CD4-positive, CD25-positive, alpha-beta regulatory T cell (primary cell): ENCODE results near the gene CHMP6. TPM values are rescaled to one million over a fixed set of nuclear protein-coding genes. Genes with fewer than 3 reads are reported as not detected.

ENCODE experiments used
- ATAC-seq, 2 donors: fragments of 150-1000 bp; cut with Tn5 transposase; one replicate each; pipeline ENCODE4 v1.10.0; 2021; ENCODE audit warnings: low read depth in 2 of 2, moderate number of reproducible peaks in 2 of 2, moderate library complexity in 1 of 2
- DNase-seq, 3 donors: peaks; one replicate each; pipeline versions ENCODE4 v3.0.0 to v3.0.0-alpha.2; 2012 to 2022; ENCODE audit warnings: mixed read lengths in 1 of 3
- H3K27ac ChIP-seq: one replicate; pipeline ENCODE4 v1.7.0; 2013; ENCODE audit warnings: mild to moderate bottlenecking, low read length; ENCODE audit not compliant: insufficient read depth, poor library complexity, severe bottlenecking
- H3K27me3 ChIP-seq: one replicate; pipeline ENCODE4 v1.7.0; 2013; ENCODE audit warnings: low read length; ENCODE audit not compliant: control insufficient read depth, insufficient read depth
- H3K36me3 ChIP-seq: one replicate; pipeline ENCODE4 v1.7.0; 2013; ENCODE audit warnings: mild to moderate bottlenecking, low read length, moderate library complexity; ENCODE audit not compliant: control insufficient read depth, insufficient read depth
- H3K4me1 ChIP-seq: 2 replicates; pipeline ENCODE4 v1.7.0; 2013; ENCODE audit warnings: mild to moderate bottlenecking, low read length; ENCODE audit not compliant: insufficient read depth, control insufficient read depth, poor library complexity, severe bottlenecking
- H3K4me3 ChIP-seq: one replicate; pipeline ENCODE4 v1.7.0; 2013; ENCODE audit warnings: low read depth, mild to moderate bottlenecking, low read length, moderate library complexity
- H3K9me3 ChIP-seq, 2 experiments: 1 replicate in 1 of 2; 2 replicates in 1 of 2; pipeline ENCODE4 v1.7.0; 2013; ENCODE audit warnings: low read length in 2 of 2, mild to moderate bottlenecking in 1 of 2, moderate library complexity in 1 of 2; ENCODE audit not compliant: control insufficient read depth in 2 of 2
- H3K27ac Mint-ChIP-seq, 3 donors: one replicate each; pipeline ENCODE4 v1.8.0; 2020 to 2022; ENCODE audit warnings: mild to moderate bottlenecking in 3 of 3, mixed read lengths in 3 of 3, moderate library complexity in 2 of 3
- H3K27me3 Mint-ChIP-seq: one replicate; pipeline ENCODE4 v1.8.0; 2022; ENCODE audit warnings: mild to moderate bottlenecking, mixed read lengths
- H3K36me3 Mint-ChIP-seq: one replicate; pipeline ENCODE4 v1.8.0; 2020; ENCODE audit warnings: mixed read lengths
- H3K4me1 Mint-ChIP-seq, 4 donors: one replicate each; pipeline ENCODE4 v1.8.0; 2020 to 2022; ENCODE audit warnings: mixed read lengths in 4 of 4, mild to moderate bottlenecking in 1 of 4
- H3K4me3 Mint-ChIP-seq, 4 donors: one replicate each; pipeline ENCODE4 v1.8.0; 2020 to 2022; ENCODE audit warnings: mild to moderate bottlenecking in 4 of 4, mixed read lengths in 4 of 4, moderate library complexity in 3 of 4
- H3K9me3 Mint-ChIP-seq, 7 donors: one replicate each; pipeline ENCODE4 v1.8.0; 2020 to 2022; ENCODE audit warnings: mixed read lengths in 7 of 7, mild to moderate bottlenecking in 3 of 7, moderate library complexity in 2 of 7
- polyA plus RNA-seq, 4 donors: library from polyadenylated mRNA; unstranded; fragments of 300-500 nt; fragmentation: Illumina TruSeq; gene quantifications; one replicate each; pipeline ENCODE4 v1.2.3, GENCODE V29; 2021
- total RNA-seq: library from RNA; stranded (reverse); gene quantifications from one replicate; pipeline ENCODE4 v1.2.3, GENCODE V29; 2022

Gene CHMP6
- total and polyA plus RNA-seq, 5 donors from 2014 or later: 25.5 to 43.5 (median 38.4) TPM

DNA sequence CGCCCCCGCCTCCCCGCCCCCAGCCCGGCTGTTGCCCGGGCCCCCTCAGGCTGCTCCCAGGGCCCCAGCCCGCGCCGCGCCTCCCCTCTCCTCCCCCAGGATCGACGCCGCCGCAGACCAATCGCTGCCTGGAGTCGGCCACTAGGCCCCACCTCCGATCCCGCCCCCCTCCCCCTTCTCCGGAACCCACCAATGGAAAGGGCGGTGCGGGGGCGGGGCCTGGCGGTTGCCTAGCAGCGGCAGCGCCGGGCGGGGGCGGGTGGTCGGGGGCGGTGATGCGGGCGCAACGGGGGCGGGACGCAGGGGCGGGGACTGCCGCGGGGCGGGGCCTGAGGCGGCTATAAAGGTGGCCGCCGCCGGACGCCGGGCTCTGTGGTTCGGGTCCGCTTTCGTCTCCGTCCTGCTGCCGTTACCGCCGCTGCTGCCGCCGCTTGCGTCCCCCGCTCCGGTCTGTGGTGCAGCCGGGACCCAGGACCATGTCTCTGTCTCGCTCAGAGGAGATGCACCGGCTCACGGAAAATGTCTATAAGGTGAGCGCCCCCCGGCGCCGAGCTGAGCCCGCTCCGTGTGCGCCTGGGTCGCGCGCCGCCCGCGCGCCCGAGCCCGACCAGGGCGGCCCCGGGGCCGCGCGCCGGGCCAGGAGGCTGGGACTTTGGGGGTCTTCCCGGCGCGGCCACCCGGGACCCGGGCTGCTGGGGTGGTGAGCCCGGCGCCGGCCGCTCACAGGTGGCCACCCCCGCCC lies 43.3 kb downstream of the CHMP6 start, which contains the start of gene BAIAP2:
Gene BAIAP2, plus strand, starts transcription at position 373 of the 742 bp plus-strand sequence. Its CDS starts 104 bp downstream, at position 477.
- H3K4me3 Mint-ChIP-seq: peak within 1 kb of the TSS; percentile 93 to 98 (median 96)
- peaks cover 10% of the 10 kb centered on the region for H3K27me3 Mint-ChIP-seq
- Histone ChIP-seq H3K36me3 (no peaks in the 10 kb centered on the region), H3K27ac (no peak within 1 kb of the TSS), H3K9me3 (no peaks in the 10 kb centered on the region), H3K4me3 (peak within 1 kb of the TSS; percentile 48), H3K27me3 (no peaks in the 10 kb centered on the region), H3K4me1 (peaks cover 18% of the 10 kb centered on the region)
- H3K36me3 Mint-ChIP-seq: no peaks in the 10 kb centered on the region
- DNase-seq: peak; percentile 92 to 96 (median 95)
- H3K4me1 Mint-ChIP-seq: peaks cover 0 to 30% (median 13%) of the 10 kb centered on the region in 4 donors
- H3K9me3 Mint-ChIP-seq: no peaks in the 10 kb centered on the region
- peak; percentile 86 for ATAC-seq
- H3K27ac Mint-ChIP-seq: peak within 1 kb of the TSS; percentile 56 to 88 (median 84)

DNA sequence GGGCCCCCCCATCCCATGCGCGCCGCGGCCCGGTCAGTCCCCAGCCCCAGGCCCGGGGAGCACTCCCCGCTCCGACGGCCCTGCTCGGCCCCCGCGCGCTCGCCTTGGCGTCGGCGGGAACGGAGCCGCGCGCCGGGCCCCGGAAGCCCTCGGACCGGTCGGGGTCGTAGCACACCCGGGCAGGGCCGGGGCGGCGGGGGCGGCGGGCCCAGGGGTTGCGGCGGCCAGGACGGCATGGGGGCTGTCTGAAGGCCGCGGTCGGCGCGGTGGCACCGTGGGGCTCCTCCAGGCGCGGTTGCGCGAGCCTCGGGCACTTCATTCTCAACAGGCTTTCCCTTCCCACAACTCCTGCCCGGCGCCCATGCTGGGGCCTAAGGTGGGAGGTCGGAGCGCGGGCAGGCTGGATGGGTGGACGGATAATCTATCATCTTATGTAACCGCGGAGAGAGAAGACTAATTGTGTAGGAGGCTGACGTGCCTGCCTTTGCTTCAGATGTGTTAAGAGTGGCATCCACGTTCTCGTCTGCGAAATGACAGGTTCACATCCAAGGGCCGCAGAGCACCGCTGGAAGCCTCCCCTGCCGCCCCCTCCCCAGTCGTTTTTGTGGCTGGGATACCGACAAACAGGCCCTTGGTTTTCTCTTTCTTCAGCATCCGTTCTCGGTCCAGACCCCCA lies 44.0 kb downstream of the CHMP6 start:
- ATAC-seq (no peak), DNase-seq (no peak)
- Mint-ChIP-seq H3K9me3 (no peaks in the 10 kb centered on the region), H3K27ac (peak overlapping the region in 2 of 3 donors; percentile 56 to 85), H3K36me3 (no peaks in the 10 kb centered on the region), H3K4me3 (peak overlapping the region; percentile 82 to 88 (median 87)), H3K4me1 (peaks cover 0 to 30% (median 13%) of the 10 kb centered on the region in 4 donors), H3K27me3 (peaks cover 10% of the 10 kb centered on the region)
- no peak overlapping the region for H3K27ac ChIP-seq
- peaks cover 18% of the 10 kb centered on the region for H3K4me1 ChIP-seq
- no peaks in the 10 kb centered on the region for H3K36me3 ChIP-seq
- H3K4me3 ChIP-seq: no peak overlapping the region
- H3K9me3 ChIP-seq: no peaks in the 10 kb centered on the region
- no peaks in the 10 kb centered on the region for H3K27me3 ChIP-seq

DNA sequence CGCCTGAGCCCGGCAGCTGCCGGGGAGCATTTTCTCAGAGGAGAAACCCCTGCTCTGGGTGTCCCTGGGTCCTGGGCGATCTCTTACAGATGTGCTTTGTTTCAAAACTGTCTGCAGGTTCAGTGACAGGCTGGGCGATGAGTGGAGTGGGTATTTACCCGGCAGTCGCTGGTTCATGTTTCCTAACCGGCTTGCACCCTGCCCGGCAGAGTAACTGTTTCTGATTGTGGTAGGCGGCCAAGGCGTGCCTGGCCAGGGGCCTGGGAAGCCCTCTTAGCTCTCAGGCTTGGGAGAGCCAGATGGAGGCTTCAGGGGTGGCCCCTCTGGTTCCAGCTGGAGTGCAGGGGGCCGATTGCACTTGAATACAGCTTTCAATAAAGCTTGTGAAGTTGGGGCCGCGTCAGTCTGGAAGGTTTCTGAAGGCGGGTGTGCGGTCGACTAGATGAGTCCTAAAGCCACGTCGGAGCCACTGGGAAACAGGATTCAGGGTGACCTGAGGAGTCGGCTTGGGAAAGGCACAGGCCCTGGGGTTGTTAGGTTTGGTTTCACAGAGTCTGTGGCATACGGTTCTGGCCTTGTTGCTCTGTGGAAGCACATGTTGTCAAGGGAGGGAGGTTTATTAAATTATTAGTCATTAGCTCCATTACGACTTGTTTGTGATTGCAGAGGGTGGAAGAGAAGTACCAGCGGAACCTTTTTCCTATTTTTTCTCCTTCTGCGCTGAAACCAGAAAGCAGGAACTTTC lies 44.7 kb downstream of the CHMP6 start:
- Histone ChIP-seq H3K9me3 (no peaks in the 10 kb centered on the region), H3K4me3 (no peak overlapping the region), H3K36me3 (no peaks in the 10 kb centered on the region), H3K27ac (no peak overlapping the region), H3K27me3 (no peaks in the 10 kb centered on the region), H3K4me1 (peaks cover 18% of the 10 kb centered on the region)
- peak overlapping the region; percentile 82 to 88 (median 87) for H3K4me3 Mint-ChIP-seq
- H3K36me3 Mint-ChIP-seq: no peaks in the 10 kb centered on the region
- DNase-seq (no peak), ATAC-seq (no peak)
- H3K4me1 Mint-ChIP-seq: peaks cover 0 to 30% (median 13%) of the 10 kb centered on the region in 4 donors
- H3K27ac Mint-ChIP-seq: peak overlapping the region in 2 of 3 donors; percentile 56 to 85
- H3K27me3 Mint-ChIP-seq: peaks cover 10% of the 10 kb centered on the region
- no peaks in the 10 kb centered on the region for H3K9me3 Mint-ChIP-seq

DNA sequence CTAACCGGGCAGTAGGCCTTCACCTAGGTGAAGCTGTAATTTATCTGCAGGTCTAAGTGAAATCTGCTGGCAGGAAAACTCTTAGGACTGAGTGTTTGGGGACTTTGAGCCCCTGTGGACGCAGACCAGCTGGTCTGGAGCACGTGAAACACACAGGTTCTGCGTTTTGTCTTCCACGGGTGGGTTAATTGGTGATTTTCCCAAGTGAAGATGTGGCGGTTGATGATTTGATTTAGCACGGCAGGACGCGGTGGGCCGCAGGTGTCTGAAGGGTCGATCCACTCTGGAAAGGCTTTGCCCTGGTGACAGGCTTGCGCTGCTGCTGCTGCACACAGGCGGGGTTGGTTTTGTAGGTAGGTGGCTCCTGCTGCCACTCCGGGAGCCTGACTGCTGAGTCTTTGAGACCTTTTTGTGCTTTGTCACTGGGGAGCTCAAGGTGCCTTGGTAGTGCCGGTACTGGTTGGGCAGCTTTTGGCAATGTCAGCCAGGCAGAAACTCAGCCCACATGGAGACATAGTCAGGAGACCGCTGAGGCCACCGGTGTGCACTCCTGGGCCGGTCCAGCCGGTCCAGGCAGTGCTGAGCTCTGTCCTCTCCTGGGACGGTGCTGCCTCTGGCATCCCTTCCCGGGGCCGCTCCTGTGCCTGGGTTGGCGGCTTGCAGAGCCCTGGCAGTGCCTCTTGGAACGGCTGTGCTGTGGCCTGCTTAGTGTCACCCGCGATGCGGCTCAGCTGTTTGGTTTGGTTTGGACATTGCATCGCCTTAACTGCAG lies 45.6 kb downstream of the CHMP6 start:
- peaks cover 0 to 30% (median 13%) of the 10 kb centered on the region in 4 donors for H3K4me1 Mint-ChIP-seq

DNA sequence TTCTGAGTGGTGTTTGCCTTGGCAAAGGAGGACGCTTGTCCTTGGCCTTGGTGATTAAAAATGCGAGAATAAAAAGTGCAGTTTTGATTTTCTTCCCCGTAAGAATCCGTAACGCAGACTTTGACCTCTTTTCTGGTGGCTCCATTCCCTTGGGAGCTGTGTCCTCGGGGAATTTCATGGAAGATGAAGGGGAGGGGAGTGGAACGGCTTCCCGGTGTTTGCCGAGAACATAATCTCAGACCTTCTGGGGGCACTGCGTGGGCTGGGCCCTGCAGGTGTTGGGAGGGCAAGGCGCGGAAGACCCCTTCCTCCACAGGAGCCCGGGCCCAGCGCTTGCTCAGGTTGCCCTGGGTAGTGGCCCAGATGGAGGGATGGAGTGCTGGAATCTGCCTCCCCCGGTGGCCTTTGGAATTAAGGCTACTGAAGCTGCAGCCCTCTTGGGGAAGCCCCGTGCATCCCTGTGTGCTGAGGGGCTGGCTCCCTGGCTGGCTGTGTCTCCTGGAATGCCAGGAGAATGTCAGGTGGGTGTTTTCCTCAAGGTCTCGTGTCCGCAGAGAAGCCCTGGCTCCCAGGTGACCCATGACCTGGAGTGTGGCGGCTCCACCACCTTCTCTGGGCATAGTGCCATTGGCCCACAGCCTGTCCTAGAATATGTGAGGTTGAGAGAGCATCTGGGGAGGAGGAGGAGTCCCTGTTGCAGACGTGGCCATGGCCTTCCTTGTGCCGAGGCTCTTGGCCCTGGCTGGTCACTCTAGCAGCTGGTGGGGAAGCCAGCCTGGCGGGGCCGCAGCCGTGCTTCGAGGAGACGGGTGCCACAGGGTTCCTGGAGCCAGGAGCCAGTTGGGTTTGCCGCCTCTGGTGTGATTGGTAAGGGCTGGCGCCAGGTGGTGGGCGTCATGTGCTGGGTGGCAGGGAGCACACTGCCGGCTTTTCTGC lies 46.4 kb downstream of the CHMP6 start:
- Mint-ChIP-seq H3K4me3 (peak overlapping the region in 2 of 4 donors; percentile 0 to 86), H3K4me1 (peaks cover 0 to 29% (median 13%) of the 10 kb centered on the region in 4 donors), H3K27ac (peak overlapping the region in 1 of 3 donors; percentile 14), H3K36me3 (no peaks in the 10 kb centered on the region), H3K9me3 (no peaks in the 10 kb centered on the region), H3K27me3 (peaks cover 9% of the 10 kb centered on the region)
- Histone ChIP-seq H3K36me3 (no peaks in the 10 kb centered on the region), H3K4me1 (peaks cover 18% of the 10 kb centered on the region), H3K4me3 (no peak overlapping the region), H3K9me3 (no peaks in the 10 kb centered on the region), H3K27me3 (no peaks in the 10 kb centered on the region), H3K27ac (no peak overlapping the region)
- ATAC-seq (no peak), DNase-seq (no peak)

More for the DNA sequence above, 45.6 kb downstream of the CHMP6 start:
- H3K36me3 Mint-ChIP-seq: no peaks in the 10 kb centered on the region
- H3K36me3 ChIP-seq: no peaks in the 10 kb centered on the region
- peaks cover 18% of the 10 kb centered on the region for H3K4me1 ChIP-seq
- no peaks in the 10 kb centered on the region for H3K9me3 Mint-ChIP-seq
- ATAC-seq: no peak
- H3K27ac ChIP-seq: no peak overlapping the region
- no peaks in the 10 kb centered on the region for H3K27me3 ChIP-seq
- no peaks in the 10 kb centered on the region for H3K9me3 ChIP-seq
- H3K27ac Mint-ChIP-seq: peak overlapping the region in 1 of 3 donors; percentile 14
- peak overlapping the region; percentile 63 to 88 (median 84) for H3K4me3 Mint-ChIP-seq
- H3K27me3 Mint-ChIP-seq: peaks cover 10% of the 10 kb centered on the region
- no peak overlapping the region for H3K4me3 ChIP-seq
- DNase-seq: no peak

DNA sequence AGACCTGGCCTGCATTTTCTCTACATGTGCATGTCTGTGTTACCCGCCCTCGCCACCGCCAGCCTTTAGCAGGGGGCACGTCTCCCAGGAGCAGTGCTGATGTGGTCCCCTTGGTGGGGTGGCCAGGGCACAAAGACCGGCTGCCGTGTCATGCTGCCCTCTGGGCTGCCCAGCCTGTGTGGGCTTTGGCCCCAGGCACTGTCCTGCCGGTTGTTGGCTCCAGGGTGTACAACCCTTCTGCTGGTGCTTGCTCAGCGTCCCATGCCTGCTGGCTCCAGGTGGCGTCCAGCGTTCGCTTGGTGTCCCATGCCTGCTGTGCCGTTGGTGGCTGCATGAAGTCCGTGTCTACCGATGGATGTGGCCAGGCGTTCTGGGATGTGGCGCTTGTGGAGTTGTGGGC lies 47.5 kb downstream of the CHMP6 start:
- H3K9me3 Mint-ChIP-seq: no peaks in the 10 kb centered on the region
- H3K4me1 Mint-ChIP-seq: peaks cover 0 to 19% (median 5%) of the 10 kb centered on the region in 4 donors
- H3K4me3 Mint-ChIP-seq: no peak overlapping the region

More for the DNA sequence above, 47.5 kb downstream of the CHMP6 start:
- ATAC-seq (no peak), DNase-seq (no peak)
- H3K27me3 Mint-ChIP-seq: no peaks in the 10 kb centered on the region
- H3K36me3 ChIP-seq: no peaks in the 10 kb centered on the region
- H3K9me3 ChIP-seq: no peaks in the 10 kb centered on the region
- H3K27ac Mint-ChIP-seq: no peak overlapping the region
- H3K4me3 ChIP-seq: no peak overlapping the region
- peaks cover 10% of the 10 kb centered on the region for H3K4me1 ChIP-seq
- H3K27ac ChIP-seq: no peak overlapping the region
- no peaks in the 10 kb centered on the region for H3K27me3 ChIP-seq
- H3K36me3 Mint-ChIP-seq: no peaks in the 10 kb centered on the region
